ENCODE measurements around the gene HSD17B8.

Gene HSD17B8

DNA sequence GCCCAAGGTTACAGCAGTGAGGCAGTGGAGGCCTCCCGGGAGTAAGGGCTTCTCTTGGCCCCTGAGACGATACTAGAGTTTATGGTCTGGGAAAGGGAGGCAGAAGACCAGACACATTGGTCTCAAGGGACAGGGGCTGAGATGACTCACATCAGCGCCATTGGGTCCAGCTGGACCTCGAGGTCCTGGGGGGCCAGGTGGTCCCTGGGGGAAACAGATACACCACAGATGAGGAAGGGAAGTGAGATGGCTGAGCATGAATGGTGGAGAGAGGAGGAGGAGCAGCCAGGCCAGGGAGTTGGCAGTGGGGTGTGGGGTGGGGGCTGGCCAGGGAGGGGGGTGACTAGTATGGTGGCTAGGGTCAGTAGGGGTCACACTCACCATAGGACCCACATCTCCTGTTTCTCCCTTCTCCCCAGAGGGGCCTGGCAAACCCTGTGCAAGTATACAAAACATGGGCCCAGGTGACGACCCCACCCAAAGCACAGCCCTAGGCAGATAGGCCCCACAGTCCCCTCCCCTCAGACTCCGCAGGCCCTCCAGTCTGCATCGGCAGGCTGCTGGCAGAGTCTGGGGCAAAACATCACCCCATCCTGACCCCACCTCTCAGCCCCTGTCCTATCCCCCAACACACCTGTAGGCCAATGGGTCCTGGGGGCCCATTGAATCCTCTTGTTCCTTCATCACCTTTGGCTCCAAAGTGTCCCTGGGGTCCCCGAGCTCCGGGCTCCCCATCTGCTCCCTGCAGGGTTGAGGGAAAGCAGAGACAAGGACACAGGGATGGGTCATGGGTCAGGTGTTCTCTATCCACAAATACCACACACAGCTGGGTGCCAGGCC is 34.1 kb upstream of the HSD17B8 start:
- no peak overlapping the region for H2AFZ ChIP-seq (ENCODE audit: low read depth, low read length)
- H3K36me3 ChIP-seq (ENCODE audit: control insufficient read depth in 1 of 2, insufficient read depth in 2 of 2, low read depth in 1 of 2, low read length in 2 of 2) = no peaks in the 10 kb centered on the region
- H3K23ac ChIP-seq (ENCODE audit: low read length in 2 of 2) = no peak overlapping the region
- DNase-seq = no peak
- H3K4me2 ChIP-seq (ENCODE audit: low read length, poor library complexity, severe bottlenecking) = no peak overlapping the region
- H3K27ac ChIP-seq (ENCODE audit: low read length, poor library complexity, severe bottlenecking) = no peak overlapping the region
- no peak overlapping the region for H4K8ac ChIP-seq (ENCODE audit: low read length)
- H3K14ac ChIP-seq (ENCODE audit: low read length in 2 of 2) = no peak overlapping the region
- no peak overlapping the region for H2AK5ac ChIP-seq (ENCODE audit: low read length, severe bottlenecking)
- H2BK5ac ChIP-seq (ENCODE audit: low read depth, low read length, poor library complexity, severe bottlenecking) = no peak overlapping the region
- H3K79me1 ChIP-seq (replicated peaks; ENCODE audit: low read length, poor library complexity, severe bottlenecking) = no peaks in the 10 kb centered on the region
- no peak overlapping the region for H4K91ac ChIP-seq (ENCODE audit: low read length)
- H3K4me1 ChIP-seq (ENCODE audit: control insufficient read depth, insufficient read depth, low read depth, low read length) = no peaks in the 10 kb centered on the region
- H2BK120ac ChIP-seq (ENCODE audit: low read depth, low read length) = no peak overlapping the region
- H3K9me3 ChIP-seq (ENCODE audit: control insufficient read depth, low read length) = no peaks in the 10 kb centered on the region
- no peak overlapping the region for H2BK12ac ChIP-seq (ENCODE audit: low read length in 2 of 2)
- no peak overlapping the region for H3K9ac ChIP-seq (ENCODE audit: low read length)
- WGBS = 87% methylated on average over 9 of the region's 9 CpGs
- no peak overlapping the region for H3K18ac ChIP-seq (ENCODE audit: low read depth in 1 of 2, low read length in 2 of 2)
- H3K27me3 ChIP-seq (ENCODE audit: control insufficient read depth in 1 of 2, insufficient read depth in 1 of 2, low read length in 2 of 2) = peaks cover 24 to 28% of the 10 kb centered on the region in 2 experiments
- no peak overlapping the region for H3K4me3 ChIP-seq (ENCODE audit: insufficient read depth in 1 of 2, low read depth in 1 of 2, low read length in 2 of 2)
- no peak overlapping the region for H2BK15ac ChIP-seq (ENCODE audit: low read depth, poor library complexity, severe bottlenecking)
- no peak overlapping the region for H3K4ac ChIP-seq (ENCODE audit: low read depth in 1 of 2, low read length in 2 of 2)

- H2BK12ac ChIP-seq (ENCODE audit: low read length in 2 of 2) = no peak overlapping the region
- H3K4me2 ChIP-seq (ENCODE audit: low read length, poor library complexity, severe bottlenecking) = no peak overlapping the region
- 89% methylated on average over 10 of the region's 11 CpGs for WGBS
- H3K14ac ChIP-seq (ENCODE audit: low read length in 2 of 2) = no peak overlapping the region
- H2BK15ac ChIP-seq (ENCODE audit: low read depth, poor library complexity, severe bottlenecking) = no peak overlapping the region
- no peak overlapping the region for H2BK5ac ChIP-seq (ENCODE audit: low read depth, low read length, poor library complexity, severe bottlenecking)
- no peaks in the 10 kb centered on the region for H3K36me3 ChIP-seq (ENCODE audit: control insufficient read depth in 1 of 2, insufficient read depth in 2 of 2, low read depth in 1 of 2, low read length in 2 of 2)
- H2AK5ac ChIP-seq (ENCODE audit: low read length, severe bottlenecking) = no peak overlapping the region
- H4K8ac ChIP-seq (ENCODE audit: low read length) = no peak overlapping the region
- H3K23ac ChIP-seq (ENCODE audit: low read length in 2 of 2) = no peak overlapping the region
- H3K4me1 ChIP-seq (ENCODE audit: control insufficient read depth, insufficient read depth, low read depth, low read length) = no peaks in the 10 kb centered on the region
- no peak overlapping the region for H3K18ac ChIP-seq (ENCODE audit: low read depth in 1 of 2, low read length in 2 of 2)
- no peak overlapping the region for H2BK120ac ChIP-seq (ENCODE audit: low read depth, low read length)
- H3K4me3 ChIP-seq (ENCODE audit: insufficient read depth in 1 of 2, low read depth in 1 of 2, low read length in 2 of 2) = no peak overlapping the region
- no peak for DNase-seq
- H3K4ac ChIP-seq (ENCODE audit: low read depth in 1 of 2, low read length in 2 of 2) = no peak overlapping the region
- no peaks in the 10 kb centered on the region for H3K9me3 ChIP-seq (ENCODE audit: control insufficient read depth, low read length)
- no peak overlapping the region for H3K27ac ChIP-seq (ENCODE audit: low read length, poor library complexity, severe bottlenecking)
- H3K27me3 ChIP-seq (ENCODE audit: control insufficient read depth in 1 of 2, insufficient read depth in 1 of 2, low read length in 2 of 2) = peaks cover 26 to 30% of the 10 kb centered on the region in 2 experiments
- no peaks in the 10 kb centered on the region for H3K79me1 ChIP-seq (replicated peaks; ENCODE audit: low read length, poor library complexity, severe bottlenecking)
- no peak overlapping the region for H3K9ac ChIP-seq (ENCODE audit: low read length)
- H4K91ac ChIP-seq (ENCODE audit: low read length) = no peak overlapping the region
- no peak overlapping the region for H2AFZ ChIP-seq (ENCODE audit: low read depth, low read length)
These were observed 33.2 kb upstream of the HSD17B8 start for GRCh38 chr6:33171016-33171879.

- Histone ChIP-seq H3K27me3 (ENCODE audit: control insufficient read depth in 1 of 2, insufficient read depth in 1 of 2, low read length in 2 of 2) (peaks cover 21 to 28% of the 10 kb centered on the region in 2 experiments), H3K4me2 (ENCODE audit: low read length, poor library complexity, severe bottlenecking) (no peak overlapping the region), H3K4ac (ENCODE audit: low read depth in 1 of 2, low read length in 2 of 2) (no peak overlapping the region), H3K9ac (ENCODE audit: low read length) (no peak overlapping the region), H2BK120ac (ENCODE audit: low read depth, low read length) (no peak overlapping the region), H3K36me3 (ENCODE audit: control insufficient read depth in 1 of 2, insufficient read depth in 2 of 2, low read depth in 1 of 2, low read length in 2 of 2) (no peaks in the 10 kb centered on the region), H3K4me3 (ENCODE audit: insufficient read depth in 1 of 2, low read depth in 1 of 2, low read length in 2 of 2) (no peak overlapping the region), H2BK12ac (ENCODE audit: low read length in 2 of 2) (no peak overlapping the region), H3K14ac (ENCODE audit: low read length in 2 of 2) (no peak overlapping the region), H4K91ac (ENCODE audit: low read length) (no peak overlapping the region), H3K23ac (ENCODE audit: low read length in 2 of 2) (no peak overlapping the region), H2BK5ac (ENCODE audit: low read depth, low read length, poor library complexity, severe bottlenecking) (no peak overlapping the region), H4K8ac (ENCODE audit: low read length) (no peak overlapping the region), H3K79me1 (replicated peaks; ENCODE audit: low read length, poor library complexity, severe bottlenecking) (no peaks in the 10 kb centered on the region), H2BK15ac (ENCODE audit: low read depth, poor library complexity, severe bottlenecking) (no peak overlapping the region), H3K18ac (ENCODE audit: low read depth in 1 of 2, low read length in 2 of 2) (no peak overlapping the region), H2AFZ (ENCODE audit: low read depth, low read length) (no peak overlapping the region), H3K9me3 (ENCODE audit: control insufficient read depth, low read length) (no peaks in the 10 kb centered on the region), H3K27ac (ENCODE audit: low read length, poor library complexity, severe bottlenecking) (no peak overlapping the region), H3K4me1 (ENCODE audit: control insufficient read depth, insufficient read depth, low read depth, low read length) (no peaks in the 10 kb centered on the region), H2AK5ac (ENCODE audit: low read length, severe bottlenecking) (no peak overlapping the region)
- DNase-seq = no peak
- WGBS = 58% methylated on average over 6 of the region's 8 CpGs
These were observed 32.4 kb upstream of the HSD17B8 start for GRCh38 chr6:33171880-33172687.

Measured in mesenchymal stem cell (in vitro differentiated cells and primary cell).